GM18517 (cell line): ENCODE measurements around the gene SATB2.
A peak's percentile ranks its signal among the peaks of the same experiment; 100 is the strongest.

ENCODE experiments used
- ATAC-seq: cut with Tn5 transposase; IDR thresholded peaks from one replicate; pipeline ENCODE4 v1.9.1; 2021; ENCODE audit warnings: mild to moderate bottlenecking, moderate library complexity; ENCODE audit not compliant: unreplicated experiment

The SATB2 gene

DNA sequence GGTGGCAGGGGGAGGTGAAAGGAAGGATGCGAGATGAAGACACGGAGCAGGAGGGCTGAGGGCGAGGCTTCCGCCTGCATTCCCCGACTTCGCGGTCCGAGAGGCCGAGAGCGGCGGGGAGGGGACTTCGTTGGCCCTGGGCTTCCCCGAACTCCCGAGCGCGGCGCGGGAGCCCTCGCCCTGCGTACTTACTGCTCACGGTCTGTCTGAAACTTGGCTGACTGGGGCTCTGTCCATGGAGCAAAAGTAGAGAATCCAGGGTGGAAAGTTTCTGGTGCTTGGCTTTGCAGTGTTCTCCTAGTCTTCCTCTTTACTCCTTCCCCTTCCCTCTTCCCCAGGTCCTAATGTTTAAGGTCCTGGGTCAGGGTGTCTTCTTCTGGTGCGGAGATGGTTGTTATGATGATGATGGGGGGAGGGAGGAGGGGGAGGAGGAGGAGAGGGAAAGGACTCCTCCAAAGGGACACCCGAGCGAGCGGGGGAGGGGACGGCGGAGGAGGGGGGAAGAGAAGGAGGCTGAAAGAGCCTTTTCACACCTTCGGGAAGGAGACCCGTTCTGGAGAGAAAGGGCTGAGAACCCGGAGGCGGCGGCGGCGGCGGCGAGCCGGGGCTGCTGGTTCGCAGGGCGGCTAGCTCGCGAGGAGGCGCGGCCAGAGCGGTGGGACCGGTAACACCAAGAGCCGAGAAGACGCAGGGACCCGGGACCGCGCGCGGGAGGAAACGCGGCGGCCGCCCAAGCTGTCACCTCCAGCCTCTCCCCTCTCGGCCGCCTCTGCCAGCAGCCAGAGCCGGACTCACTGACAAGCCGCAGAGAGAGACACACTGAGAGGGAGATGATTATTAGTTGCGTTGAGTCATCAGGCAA is at the start of gene SATB2:
SATB2 (minus strand) TSS at position 793 of the 862 bp plus-strand sequence. CDS start 1,902 bp downstream, outside the sequence.
- ATAC-seq: no peak

DNA sequence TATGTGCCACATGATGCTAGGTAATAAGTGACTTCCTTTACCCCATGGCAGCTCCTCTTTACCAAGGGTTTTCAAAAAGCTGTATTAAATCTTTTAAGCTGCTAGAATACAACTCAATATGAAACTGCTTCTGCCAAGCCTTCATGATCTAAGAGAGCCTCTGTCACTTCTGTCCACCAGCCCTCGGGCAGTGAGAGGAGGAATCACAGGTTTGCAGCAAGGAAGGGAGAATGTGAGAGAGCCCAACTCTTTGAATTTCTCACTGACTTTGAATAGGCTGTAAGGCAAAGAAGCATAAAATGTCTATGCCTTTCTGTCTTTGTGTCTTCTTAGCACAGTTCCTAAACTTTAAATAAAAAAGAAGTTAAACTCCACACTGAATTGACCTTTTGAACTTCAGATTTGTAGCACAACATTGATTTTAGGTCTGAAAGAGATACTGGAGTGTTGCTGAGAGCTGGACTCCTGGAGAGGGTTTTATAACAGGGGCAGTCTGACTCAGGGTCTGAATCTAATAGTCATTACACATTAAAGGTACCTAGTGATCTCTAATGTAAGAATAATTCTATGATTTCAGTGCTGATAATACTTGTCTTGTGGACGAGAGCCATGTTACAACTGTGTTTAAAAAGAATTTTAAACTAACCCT is 48.1 kb upstream of the SATB2 start:
- ATAC-seq: no peak

DNA sequence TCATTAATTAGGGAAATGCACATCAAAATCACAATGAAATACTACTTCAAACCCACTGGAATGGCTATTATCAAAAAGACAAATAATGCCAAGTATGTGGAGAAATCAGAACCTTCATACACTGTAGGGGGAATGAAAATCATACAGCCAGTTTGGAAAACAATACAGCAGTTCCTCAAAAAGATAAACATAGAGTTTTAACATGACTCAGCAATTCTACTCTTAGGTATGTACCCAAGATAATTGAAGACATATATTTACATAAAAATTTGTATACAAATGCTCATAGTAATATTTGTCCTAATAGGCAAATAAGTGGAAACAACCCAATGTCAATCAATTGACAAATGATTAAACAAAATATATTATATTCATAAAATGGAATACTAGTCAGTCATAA is 45.4 kb upstream of the SATB2 start:
- no peak for ATAC-seq

DNA sequence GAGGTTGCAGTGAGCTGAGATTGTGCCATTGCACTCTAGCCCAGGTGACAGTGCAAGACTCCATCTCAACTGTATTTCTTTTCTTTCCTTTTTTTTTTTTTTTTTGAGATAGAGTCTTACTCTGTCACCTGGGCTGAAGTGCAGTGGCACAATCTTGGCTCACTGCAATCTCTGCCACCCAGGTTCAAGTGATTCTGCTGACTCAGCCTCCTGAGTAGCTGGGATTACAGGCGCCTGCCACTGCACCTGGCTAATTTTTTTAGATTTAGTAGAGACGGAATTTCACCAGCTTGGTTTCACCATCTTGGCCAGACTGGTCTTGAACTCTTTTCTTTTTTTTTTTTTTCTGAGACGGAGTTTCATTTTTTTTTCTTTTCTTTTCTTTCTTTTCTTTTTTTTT is 41.3 kb upstream of the SATB2 start:
- no peak for ATAC-seq

DNA sequence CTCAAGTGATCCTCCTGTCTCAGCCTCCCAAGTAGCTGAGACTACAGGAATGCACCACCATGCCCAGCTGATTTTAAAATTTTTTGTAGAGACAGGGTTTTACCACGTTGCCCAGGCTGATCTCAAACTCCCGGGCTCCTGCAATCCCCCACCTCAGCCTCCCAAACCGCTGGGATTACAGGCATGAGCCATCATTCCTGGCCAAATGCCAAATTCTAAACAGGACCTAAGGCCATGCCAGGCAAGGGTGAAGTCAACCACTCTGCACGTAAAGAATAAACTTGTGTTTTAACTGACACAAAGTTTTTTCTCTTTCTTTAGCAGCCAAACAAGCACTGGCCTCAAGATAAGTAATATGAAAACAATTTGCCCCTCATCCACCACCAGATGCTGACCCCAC is 37.4 kb upstream of the SATB2 start:
- ATAC-seq: no peak

DNA sequence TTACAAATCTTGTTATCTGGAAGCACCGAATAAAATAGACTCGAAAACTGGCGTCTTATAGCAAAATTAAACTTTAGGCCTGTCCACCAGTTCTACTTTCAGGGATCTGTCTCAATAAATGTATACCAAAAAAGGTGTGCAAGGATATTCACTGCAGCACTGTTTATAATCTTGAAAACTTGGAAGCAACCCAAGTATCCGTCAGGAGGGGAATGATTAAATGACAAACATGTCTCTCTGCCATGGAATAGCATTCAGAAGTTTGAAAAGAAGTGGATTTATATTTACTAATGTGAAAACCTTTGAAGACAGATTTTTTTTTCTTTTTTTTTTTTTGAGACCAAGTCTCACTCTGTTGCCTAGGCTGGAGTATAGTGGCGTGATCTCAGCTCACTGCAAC is 32.3 kb upstream of the SATB2 start:
- no peak for ATAC-seq

DNA sequence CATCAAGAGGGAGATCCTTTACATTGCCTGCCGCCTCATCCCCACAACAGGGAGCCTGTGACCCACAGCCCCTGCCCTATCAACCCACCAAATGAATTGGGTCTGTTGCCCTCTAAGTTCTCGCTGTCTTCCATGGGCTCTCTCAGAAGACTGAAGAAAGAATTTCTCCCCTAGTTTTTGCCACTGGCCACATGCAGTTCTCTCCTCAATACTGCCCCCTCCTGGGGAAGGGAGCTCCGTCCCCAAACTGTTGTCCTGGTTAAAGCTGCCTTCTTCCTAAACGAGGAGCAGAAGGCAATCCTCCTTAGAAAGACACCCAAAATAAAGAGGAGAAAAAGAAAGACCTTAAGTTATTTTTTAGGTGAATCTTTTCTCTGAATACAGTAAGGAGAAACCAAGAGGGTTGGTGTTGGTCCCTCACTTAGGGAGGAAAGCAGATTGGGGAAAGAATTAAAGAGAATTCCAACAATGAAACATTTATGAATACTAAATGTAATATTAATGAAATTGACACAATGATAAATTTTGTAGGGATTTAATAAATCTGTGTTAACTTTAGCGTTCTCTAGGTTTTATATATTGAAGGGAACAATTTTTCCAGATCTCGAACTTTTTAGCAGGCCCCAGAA is 31.1 kb upstream of the SATB2 start:
- no peak for ATAC-seq

DNA sequence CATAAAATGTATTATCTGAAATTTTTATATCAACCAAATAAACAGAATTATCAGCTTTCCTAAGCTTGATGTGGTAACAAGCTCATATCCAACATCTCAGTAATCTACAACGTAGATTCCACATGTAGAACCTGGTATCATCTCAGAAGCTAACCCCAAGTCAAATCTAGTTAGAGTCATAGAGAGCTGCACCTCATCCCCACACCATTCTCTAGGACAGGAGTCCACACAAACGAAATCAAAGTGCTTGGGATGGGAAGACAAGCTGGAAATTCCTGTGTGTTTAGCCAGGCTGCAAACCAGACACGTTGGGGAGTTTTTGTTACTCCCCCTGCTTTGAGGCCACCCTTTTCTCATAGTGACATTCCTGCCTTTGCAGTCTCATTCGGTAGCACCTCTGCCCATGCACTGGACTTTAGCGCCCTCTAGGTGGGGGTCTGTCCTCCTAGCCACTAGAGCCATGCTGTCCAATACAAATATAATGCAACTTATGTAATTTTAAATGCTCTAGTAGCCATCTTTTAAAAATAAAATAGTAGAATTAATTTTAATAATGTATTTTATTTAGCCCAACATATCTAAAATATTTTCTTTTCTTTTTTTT is 28.1 kb upstream of the SATB2 start:
- peak; percentile 52 for ATAC-seq

DNA sequence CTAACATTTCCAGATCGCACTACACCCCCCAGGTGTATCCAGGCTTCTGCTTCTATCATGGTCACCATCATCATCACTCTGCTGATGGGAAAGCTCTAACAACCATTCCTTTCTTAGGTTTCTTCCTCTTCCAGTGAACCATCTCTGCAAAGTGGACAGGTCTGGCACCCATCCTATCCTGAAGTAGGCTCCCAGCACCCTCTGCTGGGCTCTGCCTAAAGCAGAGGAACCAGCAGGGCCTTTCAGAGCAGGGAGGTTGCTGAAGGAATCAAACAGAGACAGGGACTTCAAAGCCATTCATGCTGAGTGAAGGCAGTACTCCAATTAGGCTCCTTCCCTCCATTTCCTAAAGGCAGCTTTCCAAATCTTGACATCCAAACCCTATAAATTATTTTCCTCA is 27.2 kb upstream of the SATB2 start:
- ATAC-seq: no peak

DNA sequence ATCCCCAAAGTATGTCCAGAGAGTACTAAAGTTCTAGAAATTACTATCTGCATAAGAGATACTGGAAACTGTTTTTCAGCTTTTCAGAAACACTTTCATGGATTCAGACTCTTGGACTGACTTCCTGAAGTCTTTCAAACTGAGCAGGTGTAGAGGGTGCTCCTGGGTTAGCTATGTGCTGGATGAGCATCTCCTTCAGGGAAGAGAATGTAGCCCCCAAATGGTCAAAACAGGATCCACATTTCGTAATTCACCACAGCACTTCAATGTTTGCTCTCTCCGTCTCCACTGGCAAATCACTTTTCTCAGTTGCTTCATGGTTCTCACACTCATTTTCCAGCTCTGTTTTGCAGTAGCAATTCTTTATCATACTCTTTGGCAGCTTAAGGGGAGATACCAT is 23.2 kb upstream of the SATB2 start:
- no peak for ATAC-seq

DNA sequence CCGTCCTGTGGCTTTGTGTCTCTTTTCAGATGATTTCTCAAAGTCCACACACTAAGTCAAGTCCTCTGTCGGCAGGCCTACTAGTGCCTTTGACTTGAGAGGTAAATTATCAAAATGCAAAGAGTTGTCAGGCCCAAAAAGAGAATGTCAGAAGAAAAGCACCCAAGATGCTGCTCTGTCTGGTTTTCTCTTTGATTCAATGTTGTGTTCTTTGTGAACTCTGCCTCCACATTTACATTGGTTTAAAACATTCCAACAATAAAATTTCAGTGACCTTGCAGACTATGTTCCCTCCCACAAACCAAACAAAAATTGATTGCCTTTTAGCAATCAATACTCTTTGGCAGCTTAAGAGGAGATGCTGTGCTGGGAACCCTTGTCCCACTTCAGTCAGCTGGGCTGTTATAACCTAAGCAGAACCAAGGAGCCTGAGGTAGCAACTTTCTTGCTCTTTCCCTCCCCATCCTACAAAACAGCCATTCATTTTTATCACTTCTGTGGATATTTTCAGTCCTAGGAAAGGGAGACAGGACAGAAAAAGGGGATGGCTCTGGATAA is 19.6 kb upstream of the SATB2 start:
- no peak for ATAC-seq

DNA sequence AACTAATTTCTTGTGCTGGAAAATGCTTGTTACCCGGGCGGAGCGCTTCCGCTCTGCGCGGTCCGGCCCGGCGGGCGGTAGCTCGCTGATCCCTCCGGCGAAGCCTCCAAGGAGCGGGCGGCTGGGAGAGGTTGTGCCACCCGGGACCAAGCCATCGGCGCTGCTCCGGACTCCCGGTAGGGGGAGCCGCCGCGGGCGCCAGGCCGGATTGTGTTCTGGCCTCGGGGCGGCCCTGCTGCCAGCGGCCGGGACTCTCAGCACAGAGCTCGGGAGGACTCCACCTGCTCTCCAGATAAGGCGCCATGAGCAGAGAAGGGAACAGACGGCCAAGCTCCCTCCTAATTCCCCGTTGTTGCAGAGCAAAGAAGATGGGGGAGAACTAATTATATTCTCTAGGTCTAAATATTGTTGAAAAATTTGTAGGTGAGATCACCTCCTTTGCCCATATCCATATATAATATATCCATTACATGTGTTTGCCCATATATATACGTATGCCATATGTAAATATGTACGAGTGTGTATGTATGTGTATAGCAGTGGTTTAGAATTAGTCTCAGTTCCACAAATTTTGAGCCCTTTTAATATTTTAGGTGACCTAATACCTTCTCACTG is 13.8 kb upstream of the SATB2 start:
- no peak for ATAC-seq

DNA sequence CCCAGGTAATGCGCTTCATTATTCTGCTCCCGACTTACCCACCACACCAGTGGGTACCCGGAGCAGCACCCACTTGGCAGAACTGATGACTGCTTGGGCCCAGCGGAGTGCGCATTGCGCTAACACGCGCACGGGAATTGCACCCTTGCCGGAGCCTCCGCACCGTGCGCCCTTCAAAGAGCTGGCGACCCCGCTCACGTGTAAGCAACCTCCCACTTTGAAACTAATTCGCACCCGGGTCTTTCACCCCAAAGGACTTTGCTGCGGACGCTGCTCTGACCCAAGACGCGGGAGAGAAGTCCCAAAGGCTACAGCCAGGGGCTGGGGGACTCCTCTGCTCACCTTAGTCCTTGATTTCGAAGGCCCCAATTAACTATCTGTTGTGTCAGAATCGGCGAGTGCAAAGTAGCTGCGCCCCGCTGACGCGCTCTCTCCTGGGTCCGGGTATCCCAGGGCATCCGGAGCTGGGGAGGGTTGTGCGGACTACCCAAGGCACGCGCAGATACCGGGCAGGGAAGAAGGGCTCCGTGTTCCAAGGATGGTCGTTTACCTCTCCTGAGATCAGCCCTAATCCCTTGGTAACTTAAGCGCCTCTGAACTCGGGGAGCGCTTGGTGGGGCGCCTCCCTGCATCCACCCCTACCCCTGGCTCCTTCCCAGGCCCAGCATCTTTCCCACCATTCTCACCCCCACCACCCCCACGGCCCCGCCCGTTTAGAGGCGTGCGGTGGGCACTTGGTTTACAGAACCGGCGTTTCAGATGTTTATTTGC is 13.1 kb upstream of the SATB2 start:
- no peak for ATAC-seq

DNA sequence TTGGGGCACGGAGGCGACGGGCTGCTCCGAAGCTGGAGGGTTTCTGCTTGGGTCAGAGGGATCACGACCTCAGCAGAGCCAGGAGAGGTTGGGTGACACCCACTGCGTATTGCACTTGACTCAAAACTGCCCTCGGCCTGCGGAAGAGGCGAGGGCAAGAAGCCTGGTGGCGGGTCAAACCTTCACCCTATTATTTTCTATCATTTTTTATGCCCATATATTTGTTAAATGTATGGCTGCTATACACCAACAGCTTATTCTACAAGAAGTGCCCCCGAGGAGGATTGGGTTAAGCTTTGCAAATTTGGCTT is 12.6 kb upstream of the SATB2 start:
- ATAC-seq: no peak

DNA sequence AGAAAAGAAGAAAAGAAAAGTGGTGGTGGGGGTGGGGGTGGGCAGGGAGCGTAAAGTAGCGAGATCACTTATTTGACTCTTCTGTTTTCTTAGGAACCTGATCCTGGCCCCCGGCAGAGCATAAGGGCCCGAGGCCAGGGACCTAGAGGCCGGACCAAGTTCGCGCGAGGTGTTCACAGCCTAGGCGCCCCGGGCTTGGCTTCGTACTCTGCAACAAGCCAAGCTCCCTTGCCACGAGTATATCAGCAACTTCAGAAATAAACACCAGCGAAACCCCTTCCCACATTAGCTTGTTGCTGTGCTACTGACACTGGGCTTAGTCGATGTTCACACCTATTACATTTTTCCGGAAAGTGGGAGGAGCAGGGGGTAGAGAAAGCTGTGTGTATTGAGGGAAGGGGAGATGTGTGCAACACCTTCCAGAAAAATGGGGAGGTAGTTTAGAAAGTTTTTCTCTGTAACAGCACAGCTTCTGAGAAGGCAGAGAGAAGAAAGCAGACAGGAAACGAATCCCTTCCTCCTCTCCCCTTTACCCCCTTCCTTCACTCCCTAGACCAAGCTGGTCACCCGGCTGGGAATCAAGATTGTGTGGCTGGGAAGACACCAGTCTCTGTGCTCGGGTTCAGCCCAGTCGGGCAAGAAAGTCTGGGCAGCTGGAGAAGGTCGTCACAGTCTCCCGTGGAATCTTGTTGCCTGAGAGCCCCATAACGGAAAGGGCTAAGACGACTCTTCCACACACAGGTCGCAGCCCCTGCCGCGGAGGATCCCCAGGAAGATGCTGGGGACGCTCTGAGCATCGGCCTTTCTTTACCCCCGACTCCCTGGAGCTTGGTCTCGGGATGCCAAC is 12.0 kb upstream of the SATB2 start:
- no peak for ATAC-seq

DNA sequence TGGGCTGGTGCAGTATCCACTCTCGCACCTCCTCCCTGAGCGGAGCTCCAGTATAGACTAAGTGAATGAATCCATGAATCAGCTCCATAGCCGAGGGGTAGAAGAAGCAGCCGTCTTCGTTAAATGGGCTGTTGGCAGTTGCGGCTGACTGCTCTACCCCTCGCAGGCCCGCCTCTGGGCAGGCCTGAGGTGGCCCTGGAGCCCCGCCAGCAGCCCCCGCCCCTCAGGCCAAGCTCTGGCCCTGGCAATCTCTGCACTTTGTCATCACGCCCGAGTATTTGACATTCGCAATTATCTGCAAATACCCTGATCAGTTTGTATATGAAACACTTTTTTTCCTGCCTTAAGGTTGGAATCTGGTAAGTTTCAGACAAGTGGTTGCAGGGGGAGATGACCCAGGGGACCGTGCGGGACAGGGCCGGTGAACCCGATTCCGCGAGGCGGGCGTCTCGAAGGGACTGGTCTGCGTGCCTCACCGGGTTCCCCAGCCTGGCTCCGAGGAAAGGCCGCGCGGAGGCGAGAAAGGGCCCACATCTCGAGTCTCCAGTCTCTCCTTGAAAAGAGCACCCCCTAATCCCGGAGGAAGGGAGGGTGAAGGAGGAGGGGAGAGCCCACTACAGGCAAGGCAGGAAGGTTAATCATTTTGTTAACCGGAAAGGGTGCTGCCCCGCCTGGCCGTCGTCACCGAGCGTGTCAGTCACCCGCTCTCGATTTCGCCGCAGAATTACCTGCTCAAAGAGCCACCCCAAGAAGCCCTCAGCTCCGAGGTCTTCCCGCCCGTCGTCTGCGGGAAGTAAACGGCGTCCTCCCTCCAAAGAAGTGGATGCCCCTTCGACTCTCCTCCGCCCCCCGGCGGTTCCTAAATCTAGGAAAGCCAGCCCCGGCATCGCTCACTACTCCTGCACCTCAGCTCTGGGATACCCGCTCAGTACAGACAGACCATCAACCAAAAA is 11.1 kb upstream of the SATB2 start:
- ATAC-seq: no peak

DNA sequence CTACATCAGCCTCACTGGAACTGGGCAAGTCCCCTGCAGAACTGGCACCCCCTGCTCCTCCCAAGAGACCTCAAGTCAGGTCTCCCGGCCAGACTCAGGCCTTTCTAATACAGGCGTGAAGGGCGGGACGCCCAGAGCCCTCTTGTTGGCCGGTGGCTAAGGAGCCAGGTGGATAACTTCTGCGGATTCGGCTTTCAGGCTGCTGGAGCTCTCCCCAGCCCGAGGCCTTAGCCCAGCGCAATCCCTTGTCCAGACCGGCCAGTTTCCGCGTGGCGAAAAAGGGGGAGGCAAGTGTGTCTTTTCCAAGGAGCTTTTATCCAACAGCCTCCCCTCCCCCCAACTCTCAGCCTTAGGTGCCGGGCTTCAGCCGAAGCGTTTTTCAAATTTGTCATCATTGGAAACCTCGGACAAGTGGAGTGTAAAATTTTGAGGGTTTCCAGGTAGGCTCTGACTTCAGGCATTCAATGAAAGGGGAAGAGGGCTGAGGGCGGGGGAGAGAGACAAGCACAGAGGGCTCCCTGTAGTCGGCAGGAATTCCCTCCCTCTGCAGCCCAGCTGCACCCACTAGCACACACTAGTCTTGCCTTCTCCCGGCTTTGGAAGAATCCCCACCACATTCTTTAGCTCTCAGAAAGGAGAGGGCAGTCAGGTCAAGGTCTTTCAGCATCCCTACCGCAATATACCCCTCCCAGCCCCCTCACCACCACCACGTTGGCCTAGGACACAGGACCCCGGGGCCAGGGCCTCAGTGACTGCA is 9.5 kb upstream of the SATB2 start:
- no peak for ATAC-seq

DNA sequence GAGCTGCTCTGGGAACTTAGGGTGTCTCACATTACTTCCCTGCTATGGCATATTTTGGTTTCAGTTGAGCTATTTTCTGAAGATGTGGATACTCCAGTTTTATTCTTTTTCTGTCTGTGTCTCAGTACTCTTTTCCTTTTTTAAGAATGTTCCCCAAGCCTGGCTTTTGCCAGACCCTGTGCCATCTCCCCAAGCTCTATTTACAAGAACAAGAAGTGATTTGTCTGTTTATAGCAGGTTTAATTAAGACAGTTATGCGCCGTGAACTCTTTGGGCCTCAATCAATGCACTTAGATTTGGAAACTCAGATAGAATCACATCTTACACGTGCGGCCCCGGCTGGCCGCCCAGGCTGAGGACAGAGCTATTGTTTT is 8.9 kb upstream of the SATB2 start:
- ATAC-seq: no peak
